AML-193 (cell line): Measurements from ENCODE around the gene HACD2.
"Not testable (repeated sequence)": the region's sequence is repeated elsewhere in the genome, so short reads cannot be mapped to it uniquely, and the experiment has no call there.

Experiments
- DNase-seq, 2 experiments: peaks; one replicate each; lab custom pipeline; 2025; lab: John Stamatoyannopoulos, UW

The HACD2 gene

GRCh38 chr3:123525433-123525832, 59.4 kb downstream of the HACD2 start:
- no peak for DNase-seq

- peak; percentile 47 to 61 for DNase-seq
These were observed 59.9 kb downstream of the HACD2 start for GRCh38 chr3:123524981-123525380.

GRCh38 chr3:123523023-123523412, 61.8 kb downstream of the HACD2 start:
- DNase-seq: peak; percentile 85

- DNase-seq: peak in 1 of 2 experiments; percentile 59
These were observed 62.4 kb downstream of the HACD2 start for GRCh38 chr3:123522320-123523022.

DNA sequence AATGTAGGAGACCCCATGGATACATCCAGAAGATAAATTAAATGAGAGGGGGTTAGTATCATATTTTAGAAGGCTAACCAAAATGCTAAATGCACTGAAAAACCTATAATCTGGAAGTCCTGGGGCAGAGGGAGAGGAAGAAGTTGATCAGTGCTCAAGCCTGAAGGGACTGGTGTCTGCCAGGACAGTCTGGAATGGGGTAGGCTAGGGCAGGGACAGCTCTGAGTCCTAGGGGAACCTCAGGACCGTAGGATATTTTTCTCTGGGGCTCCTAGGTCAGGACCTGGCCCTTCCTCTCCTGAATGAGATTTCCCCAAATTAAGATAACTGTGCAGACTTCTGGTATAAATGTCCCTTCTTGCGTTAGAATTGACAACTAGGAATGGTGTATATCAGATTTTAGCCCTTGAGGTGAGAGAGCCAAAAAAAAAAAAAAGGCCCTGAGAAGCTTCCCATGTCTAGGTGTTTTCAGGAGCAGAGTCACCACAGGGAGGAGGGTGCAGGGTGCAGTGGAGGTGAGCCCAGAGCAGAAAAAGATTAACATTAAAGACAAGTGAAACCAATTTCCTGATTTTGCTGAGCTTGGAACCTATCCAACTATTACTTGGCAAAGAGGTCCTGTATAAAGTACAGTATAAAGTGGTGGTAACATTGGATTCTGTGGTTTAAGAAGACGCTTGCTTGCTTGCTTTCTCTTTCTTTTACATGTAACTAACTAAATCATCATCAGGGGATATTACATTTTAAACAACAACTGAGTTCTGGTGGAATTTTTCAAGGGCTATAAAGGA, 63.5 kb downstream of the HACD2 start:
- peak in 1 of 2 experiments; percentile 40 for DNase-seq

DNA sequence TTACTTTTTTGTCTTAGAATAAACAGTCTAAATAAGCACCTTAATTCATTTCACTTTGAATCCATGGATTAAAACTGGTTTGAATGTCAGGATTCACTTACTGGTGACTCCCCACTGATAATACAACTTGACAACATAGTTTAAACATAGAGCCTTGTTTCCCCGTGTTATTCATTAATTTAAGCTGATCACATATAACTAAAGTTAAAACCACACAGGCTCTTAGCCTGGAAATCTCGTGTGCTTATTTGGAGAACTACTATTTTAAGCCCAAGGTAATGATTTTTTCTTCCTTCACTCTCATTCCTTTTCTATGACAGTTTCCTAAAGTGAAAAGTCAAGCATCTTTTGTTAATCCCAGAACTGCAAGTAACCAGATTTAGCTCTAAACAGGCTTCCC, 64.2 kb downstream of the HACD2 start:
- DNase-seq: no peak

- no peak for DNase-seq
These were observed 65.9 kb downstream of the HACD2 start for GRCh38 chr3:123518892-123519485.

GRCh38 chr3:123511726-123512125, 73.1 kb downstream of the HACD2 start:
- DNase-seq: no peak

DNA sequence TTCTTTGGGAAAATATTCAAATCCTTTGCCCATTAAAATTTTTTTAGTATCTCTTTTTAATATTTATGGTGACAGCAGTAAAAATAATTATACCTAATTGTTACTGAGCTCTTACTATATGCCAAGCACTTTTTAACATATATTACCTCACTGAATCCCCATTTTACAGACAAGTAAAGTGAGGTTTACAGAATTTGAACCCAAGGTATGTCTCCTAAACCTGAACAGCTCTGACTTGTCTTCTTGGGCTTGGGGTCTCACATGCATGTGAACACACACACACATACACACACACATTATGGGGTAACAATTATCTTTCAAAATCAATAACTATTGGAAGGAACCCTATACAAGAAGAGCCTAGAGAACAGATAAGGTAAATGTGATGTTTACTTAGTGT, 73.8 kb downstream of the HACD2 start:
- no peak for DNase-seq

DNA sequence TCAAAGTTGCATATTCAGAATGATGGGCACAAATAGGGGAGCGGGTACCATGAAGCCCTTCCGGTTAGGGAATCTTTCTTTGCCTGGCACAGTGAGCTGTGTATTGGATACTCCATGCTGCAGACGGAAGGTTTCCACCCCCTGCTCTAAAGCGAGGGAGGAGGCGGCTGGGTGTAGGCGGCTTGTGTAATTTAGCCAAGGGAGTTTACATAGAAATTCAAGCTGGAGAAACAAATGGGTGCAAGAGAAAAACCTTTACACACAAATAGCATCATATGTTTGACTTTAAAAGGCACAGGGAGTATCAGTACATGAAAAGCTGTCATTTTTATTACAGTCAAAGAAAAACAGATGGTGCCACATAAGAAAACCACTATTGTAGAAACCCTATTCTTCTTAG, 76.7 kb downstream of the HACD2 start:
- DNase-seq: no peak

GRCh38 chr3:123505820-123506219, 79.0 kb downstream of the HACD2 start:
- DNase-seq: no peak

DNA sequence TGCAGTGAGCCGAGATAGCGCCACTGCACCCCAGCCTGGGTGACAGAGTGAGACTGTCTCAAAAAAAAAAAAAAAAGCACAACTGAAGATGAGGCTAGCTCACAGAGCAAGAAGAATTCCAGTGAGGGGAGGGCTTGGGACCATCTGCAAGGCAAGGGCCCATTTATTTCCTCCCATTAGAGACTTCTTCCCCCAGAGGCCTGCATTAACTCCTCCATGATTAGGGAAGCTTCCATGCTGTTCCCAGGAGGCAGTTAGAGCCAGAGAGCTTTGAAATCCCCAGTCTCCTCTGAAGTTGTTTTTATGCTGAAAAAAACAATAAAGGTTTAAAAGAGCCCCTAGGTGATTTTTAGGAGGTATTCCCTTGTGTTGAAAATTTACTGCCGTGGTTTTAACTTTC, 81.7 kb downstream of the HACD2 start:
- DNase-seq: no peak

GRCh38 chr3:123499322-123499721, 85.5 kb downstream of the HACD2 start:
- DNase-seq: no peak

DNA sequence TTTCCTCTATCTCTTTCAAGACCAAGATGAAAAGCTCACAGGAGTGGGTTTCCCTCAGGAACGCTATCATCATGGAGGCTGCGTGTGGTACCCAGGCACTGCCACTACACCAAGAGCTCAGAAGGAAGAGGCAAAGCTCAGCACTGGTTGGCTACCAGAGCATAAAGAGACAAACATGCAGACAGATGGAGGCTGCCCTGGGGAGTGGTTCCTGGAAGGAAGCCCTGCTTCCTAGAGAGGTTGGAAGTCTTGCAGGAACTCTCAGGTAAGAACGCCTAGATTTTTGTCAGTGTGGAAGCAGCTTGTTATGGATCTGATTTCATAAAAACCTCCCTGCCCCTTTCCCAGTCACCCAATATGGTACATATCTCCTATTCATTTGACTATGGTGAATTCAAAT, 86.1 kb downstream of the HACD2 start:
- no peak for DNase-seq

DNA sequence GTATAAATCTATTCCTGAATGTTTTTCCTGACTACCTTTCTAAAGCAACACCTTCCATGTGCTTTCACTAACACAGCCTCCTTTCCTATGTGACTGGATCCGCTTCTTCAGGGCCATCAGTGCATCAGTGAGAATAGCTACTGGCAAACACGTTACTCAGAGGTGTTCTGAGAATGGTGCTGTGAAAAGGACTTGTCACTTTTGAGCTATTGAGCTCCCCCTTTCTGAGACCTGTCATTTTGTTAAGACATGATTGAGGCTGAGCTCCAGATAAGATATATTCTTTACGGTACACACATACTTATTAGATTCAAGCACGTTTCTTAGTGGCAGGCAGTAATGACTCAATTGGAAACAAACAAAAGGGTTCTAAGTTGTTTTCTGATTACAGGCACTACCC, 90.9 kb downstream of the HACD2 start:
- no peak for DNase-seq

DNA sequence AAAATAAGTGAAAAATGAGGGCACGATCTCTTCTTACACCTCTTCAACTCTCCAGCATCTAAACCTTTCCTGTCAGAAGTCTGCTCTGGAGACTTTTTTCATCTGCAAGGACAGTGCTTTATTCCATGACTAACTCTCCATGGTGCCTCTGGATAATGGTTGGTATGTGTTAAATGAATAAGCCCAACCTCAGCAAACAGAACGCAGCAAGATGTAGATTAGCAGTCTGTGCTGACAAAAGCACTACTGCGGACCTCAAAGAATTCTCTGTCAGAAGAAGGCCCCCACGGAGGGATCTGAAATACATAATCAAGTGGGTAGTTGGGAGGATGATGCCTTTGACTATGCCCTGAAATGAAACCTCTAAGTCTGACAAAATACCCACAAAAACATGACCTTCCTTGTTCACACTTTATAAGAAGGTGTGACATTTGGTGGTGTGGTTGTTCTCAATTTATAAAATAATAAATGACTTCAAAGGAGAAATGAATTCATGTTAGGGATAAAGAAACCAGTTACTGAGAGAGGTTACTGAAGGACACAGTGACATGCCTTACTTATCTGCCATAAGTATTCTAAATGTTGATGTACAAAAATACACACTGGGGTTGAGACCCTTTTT, 92.8 kb downstream of the HACD2 start:
- no peak for DNase-seq

GRCh38 chr3:123489400-123490004, 95.4 kb downstream of the HACD2 start:
- peak; percentile 26 to 54 for DNase-seq

DNA sequence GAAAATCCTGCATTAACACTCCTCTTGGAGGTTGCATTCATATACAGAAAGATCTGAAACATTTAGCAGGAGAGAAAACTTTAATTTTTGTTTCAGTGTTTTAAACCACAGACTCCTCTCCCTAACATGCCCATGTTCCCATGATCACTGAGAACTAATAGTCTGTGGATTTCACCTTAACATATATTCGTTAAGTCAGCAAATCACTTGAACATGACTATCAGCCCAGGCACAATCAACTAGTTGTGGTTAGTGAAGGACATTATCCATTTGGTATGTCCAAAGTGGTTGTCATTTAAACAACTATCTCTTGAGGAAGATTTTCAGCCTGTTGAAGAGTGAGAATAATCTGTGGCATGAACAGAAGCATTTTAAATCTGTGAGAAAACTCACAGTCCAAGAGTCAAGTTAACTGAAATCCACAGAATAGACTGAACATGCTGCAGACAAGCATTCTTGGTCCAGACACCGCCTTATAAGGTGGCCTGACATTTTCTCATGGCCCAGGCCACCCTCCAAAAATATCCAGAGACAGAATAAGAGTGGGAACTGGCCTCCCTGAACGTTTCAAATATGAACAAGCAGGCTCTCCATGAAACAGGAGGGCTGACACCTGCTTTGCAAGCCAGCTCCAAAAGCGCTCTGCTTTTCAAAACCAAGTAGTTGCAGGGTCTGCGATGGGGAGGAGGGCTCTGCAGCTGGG, 96.1 kb downstream of the HACD2 start:
- DNase-seq: no peak

DNA sequence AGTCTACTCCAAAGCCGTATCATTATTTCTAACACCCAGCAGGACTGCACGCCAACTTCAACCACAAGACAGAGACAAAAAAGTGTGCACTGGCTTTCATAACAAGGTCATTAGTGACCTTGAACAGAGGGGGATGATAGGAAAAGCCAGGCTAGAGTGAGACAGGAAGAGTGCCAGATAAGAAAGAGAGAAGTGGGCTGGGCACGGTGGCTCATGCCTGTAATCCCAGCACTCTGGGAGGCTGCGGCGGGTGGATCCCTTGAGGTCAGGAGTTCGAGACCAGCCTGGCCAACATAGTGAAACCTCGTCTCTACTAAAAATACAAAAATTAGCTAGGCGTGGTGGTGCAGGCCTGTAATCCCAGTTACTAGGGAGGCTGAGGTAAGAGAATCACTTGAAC, 97.8 kb downstream of the HACD2 start:
- DNase-seq: not testable (repeated sequence)

DNA sequence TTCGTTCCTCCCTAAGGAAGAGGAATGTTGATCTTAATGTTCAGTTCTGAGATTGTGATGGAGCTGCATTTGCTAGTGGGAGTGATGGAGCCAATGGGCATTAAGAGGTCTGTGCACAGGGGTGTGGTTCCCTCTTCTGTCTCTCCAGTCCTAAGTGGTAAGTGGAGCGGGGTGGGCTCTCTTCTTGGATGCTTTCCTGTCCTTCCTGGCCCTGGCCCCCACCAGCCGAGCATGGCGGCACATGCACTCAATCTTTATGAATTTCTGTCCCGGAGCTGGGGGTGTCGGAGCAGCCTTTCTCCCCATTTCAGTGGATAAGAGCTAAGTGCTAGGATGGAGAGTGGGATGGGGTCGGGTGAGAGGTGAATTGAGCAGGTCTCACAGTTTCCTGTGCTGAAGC, 98.4 kb downstream of the HACD2 start:
- DNase-seq: no peak

DNA sequence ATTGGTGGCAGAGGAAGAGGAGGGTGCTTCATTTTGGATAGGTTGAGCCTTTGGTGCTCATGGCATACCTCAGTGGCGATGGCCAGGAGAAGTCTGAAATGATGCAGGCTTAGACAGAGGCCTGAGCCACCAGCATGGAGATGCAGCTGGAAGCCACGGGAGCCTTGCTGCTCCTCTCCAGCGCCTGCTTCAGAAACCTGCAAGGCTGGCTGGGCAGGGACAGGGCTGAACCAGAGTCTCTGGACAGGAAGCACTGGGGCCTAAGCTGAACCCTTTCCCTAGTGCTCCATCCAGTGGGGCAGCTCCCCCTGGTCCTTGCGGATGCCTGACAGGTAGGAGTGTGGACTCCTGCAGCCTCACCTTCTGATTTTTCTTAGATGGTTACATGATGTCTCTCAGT, 99.3 kb downstream of the HACD2 start:
- no peak for DNase-seq

- no peak for DNase-seq
These were observed 101.7 kb downstream of the HACD2 start for GRCh38 chr3:123483146-123483545.
